ENCODE results near the gene IGFL4. TPM values are rescaled to one million over a fixed set of nuclear protein-coding genes. Genes with fewer than 3 reads are reported as not detected.

IGFL4 gene
- polyA plus RNA-seq, 3 donors = not detected

GRCh38 chr19:46023311-46023779 lies 17.5 kb downstream of the IGFL4 start:
- peak overlapping the region in 1 of 3 experiments; percentile 46 for H3K4me3 ChIP-seq (replicated peaks in 1 of 3; ENCODE audit: low read depth in 2 of 3, low read length in 3 of 3)
- 13% methylated on average over 6 of the region's 11 CpGs for WGBS (ENCODE audit: insufficient coverage)
- H3K27ac ChIP-seq (ENCODE audit: low read depth in 1 of 2, low read length in 2 of 2) = no peak overlapping the region
- peaks cover 0 to 3% (median 0%) of the 10 kb centered on the region in 7 donors for H3K9me3 Mint-ChIP-seq
- peak overlapping the region; percentile 12 to 63 for H3K4me3 Mint-ChIP-seq
- intact Hi-C loops (cut with micrococcal nuclease) = no loop called here
- H3K79me2 ChIP-seq (ENCODE audit: insufficient read depth, low read length) = no peaks in the 10 kb centered on the region
- H3K4me2 ChIP-seq (replicated peaks; ENCODE audit: extremely low read depth, low read length, poor library complexity, severe bottlenecking) = peak overlapping the region; percentile 52
- H3K27me3 Mint-ChIP-seq (ENCODE audit: low read depth in 3 of 3) = peaks cover 33 to 57% (median 44%) of the 10 kb centered on the region in 3 donors
- H3K36me3 Mint-ChIP-seq = peaks cover 4 to 11% of the 10 kb centered on the region in 2 donors
- TF ChIP-seq, protein P1, sequence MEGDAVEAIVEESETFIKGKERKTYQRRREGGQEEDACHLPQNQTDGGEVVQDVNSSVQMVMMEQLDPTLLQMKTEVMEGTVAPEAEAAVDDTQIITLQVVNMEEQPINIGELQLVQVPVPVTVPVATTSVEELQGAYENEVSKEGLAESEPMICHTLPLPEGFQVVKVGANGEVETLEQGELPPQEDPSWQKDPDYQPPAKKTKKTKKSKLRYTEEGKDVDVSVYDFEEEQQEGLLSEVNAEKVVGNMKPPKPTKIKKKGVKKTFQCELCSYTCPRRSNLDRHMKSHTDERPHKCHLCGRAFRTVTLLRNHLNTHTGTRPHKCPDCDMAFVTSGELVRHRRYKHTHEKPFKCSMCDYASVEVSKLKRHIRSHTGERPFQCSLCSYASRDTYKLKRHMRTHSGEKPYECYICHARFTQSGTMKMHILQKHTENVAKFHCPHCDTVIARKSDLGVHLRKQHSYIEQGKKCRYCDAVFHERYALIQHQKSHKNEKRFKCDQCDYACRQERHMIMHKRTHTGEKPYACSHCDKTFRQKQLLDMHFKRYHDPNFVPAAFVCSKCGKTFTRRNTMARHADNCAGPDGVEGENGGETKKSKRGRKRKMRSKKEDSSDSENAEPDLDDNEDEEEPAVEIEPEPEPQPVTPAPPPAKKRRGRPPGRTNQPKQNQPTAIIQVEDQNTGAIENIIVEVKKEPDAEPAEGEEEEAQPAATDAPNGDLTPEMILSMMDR (IDR thresholded peaks at IDR 0.05) = no peak
- peaks cover 33% of the 10 kb centered on the region for H3K4me1 Mint-ChIP-seq
- no peaks in the 10 kb centered on the region for H4K20me1 ChIP-seq (ENCODE audit: insufficient read depth, low read length)
- peaks cover 27 to 33% of the 10 kb centered on the region in 2 donors for H3K4me1 ChIP-seq (ENCODE audit: control insufficient read depth in 1 of 2, insufficient read depth in 2 of 2, low read length in 2 of 2)
- H3K9me3 ChIP-seq (replicated peaks in 1 of 2; ENCODE audit: control insufficient read depth in 1 of 2, insufficient read depth in 1 of 2, low read length in 2 of 2) = no peaks in the 10 kb centered on the region
- H3K27ac Mint-ChIP-seq = peak overlapping the region in 1 of 7 donors; percentile 5
- peak overlapping the region; percentile 32 for H3K9ac ChIP-seq (ENCODE audit: insufficient read depth, low read length, poor library complexity, severe bottlenecking)
- peak overlapping the region; percentile 59 for H2AFZ ChIP-seq (ENCODE audit: insufficient read depth, low read depth, low read length, poor library complexity, severe bottlenecking)
- peak; percentile 8 to 29 (median 20) for DNase-seq
- H3K27me3 ChIP-seq (ENCODE audit: control insufficient read depth in 2 of 2, insufficient read depth in 2 of 2, low read length in 2 of 2) = peaks cover 3 to 37% of the 10 kb centered on the region in 2 donors
- no peaks in the 10 kb centered on the region for H3K36me3 ChIP-seq (replicated peaks in 1 of 2; ENCODE audit: control insufficient read depth in 1 of 2, insufficient read depth in 2 of 2, low read length in 2 of 2)

DNA sequence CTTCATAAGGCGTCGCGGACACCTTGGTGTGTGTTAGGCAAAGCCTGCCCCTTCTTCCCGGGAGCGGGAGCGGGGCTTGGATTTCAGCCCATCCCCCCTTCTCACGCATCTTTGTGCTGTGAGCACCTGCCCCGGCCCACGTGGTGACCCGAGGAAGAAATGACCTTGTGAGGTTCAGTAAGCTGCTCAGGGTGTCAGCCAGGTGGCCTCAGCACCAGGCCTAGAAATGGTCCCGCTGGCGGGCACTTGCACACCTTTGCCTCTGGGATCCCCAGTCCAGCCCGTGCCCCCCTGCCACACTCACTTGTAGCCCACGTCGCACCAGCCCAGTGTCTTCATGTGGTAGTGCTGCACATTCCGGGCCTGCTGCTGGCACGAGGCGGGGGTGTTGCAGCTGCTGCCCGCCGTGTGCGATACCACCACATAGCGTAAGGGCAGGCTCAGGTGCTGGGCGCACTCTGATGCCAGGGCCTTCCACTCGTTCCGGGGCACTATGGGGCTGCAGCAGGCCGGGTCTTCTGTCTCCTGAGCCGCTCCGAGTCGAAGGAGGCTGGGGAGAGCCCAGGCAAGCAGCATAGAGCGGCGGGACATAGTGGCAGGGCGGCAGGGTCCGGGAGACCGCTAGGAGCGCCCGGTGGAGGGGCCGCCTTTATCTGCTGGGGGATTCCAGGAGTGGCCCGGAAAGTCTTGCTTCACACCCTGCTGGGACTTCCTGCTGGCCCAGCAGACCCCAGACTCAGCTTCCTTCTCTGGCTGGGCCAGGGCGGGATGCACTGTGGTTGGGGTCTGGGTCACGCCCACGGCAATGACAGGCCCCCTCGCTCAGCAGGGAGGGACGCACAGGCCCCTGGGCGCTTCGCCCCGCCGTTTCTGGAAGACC lies 18.1 kb downstream of the IGFL4 start, which contains the start of gene PGLYRP1:
TSS of gene PGLYRP1 (minus strand) at position 623 of the 880 bp plus-strand sequence. CDS start at position 591, 32 bp downstream.
- DNase-seq = no peak
- peak within 1 kb of the TSS in 1 of 3 experiments; percentile 46 for H3K4me3 ChIP-seq (replicated peaks in 1 of 3; ENCODE audit: low read depth in 2 of 3, low read length in 3 of 3)
- peaks cover 3 to 37% of the 10 kb centered on the region in 2 donors for H3K27me3 ChIP-seq (ENCODE audit: control insufficient read depth in 2 of 2, insufficient read depth in 2 of 2, low read length in 2 of 2)
- WGBS (ENCODE audit: insufficient coverage) = 28% methylated on average over 44 of the region's 47 CpGs
- TF ChIP-seq, protein P1 (IDR thresholded peaks at IDR 0.05) = no peak
- Mint-ChIP-seq H3K4me1 (peaks cover 33% of the 10 kb centered on the region), H3K36me3 (peaks cover 4 to 14% of the 10 kb centered on the region in 2 donors), H3K27ac (peak within 1 kb of the TSS in 1 of 7 donors; percentile 5), H3K9me3 (peaks cover 0 to 3% (median 0%) of the 10 kb centered on the region in 7 donors), H3K27me3 (ENCODE audit: low read depth in 3 of 3) (peaks cover 33 to 53% (median 42%) of the 10 kb centered on the region in 3 donors), H3K4me3 (peak within 1 kb of the TSS; percentile 12 to 80)
- H3K9me3 ChIP-seq (replicated peaks in 1 of 2; ENCODE audit: control insufficient read depth in 1 of 2, insufficient read depth in 1 of 2, low read length in 2 of 2) = no peaks in the 10 kb centered on the region
- H3K4me1 ChIP-seq (ENCODE audit: control insufficient read depth in 1 of 2, insufficient read depth in 2 of 2, low read length in 2 of 2) = peaks cover 27 to 33% of the 10 kb centered on the region in 2 donors
- H3K4me2 ChIP-seq (replicated peaks; ENCODE audit: extremely low read depth, low read length, poor library complexity, severe bottlenecking) = peak within 1 kb of the TSS; percentile 52
- peak within 1 kb of the TSS; percentile 32 for H3K9ac ChIP-seq (ENCODE audit: insufficient read depth, low read length, poor library complexity, severe bottlenecking)
- intact Hi-C loops (cut with micrococcal nuclease) = no loop called here
- no peaks in the 10 kb centered on the region for H3K36me3 ChIP-seq (replicated peaks in 1 of 2; ENCODE audit: control insufficient read depth in 1 of 2, insufficient read depth in 2 of 2, low read length in 2 of 2)
- no peaks in the 10 kb centered on the region for H4K20me1 ChIP-seq (ENCODE audit: insufficient read depth, low read length)
- H3K79me2 ChIP-seq (ENCODE audit: insufficient read depth, low read length) = no peaks in the 10 kb centered on the region
- H2AFZ ChIP-seq (ENCODE audit: insufficient read depth, low read depth, low read length, poor library complexity, severe bottlenecking) = peak within 1 kb of the TSS; percentile 59
- no peak within 1 kb of the TSS for H3K27ac ChIP-seq (ENCODE audit: low read depth in 1 of 2, low read length in 2 of 2)
